HepG2 (cell line): Measurements from ENCODE around the gene SLC4A5. TPM values are rescaled to one million over a fixed set of nuclear protein-coding genes. Genes with fewer than 3 reads are reported as not detected.
A peak's percentile ranks its signal among the peaks of the same experiment; 100 is the strongest.

ENCODE experiments used
- HMG20B ChIP-seq: conservative IDR thresholded peaks from 2 replicates; pipeline ENCODE4 v1.6.1; 2016; ENCODE audit warnings: missing genetic modification reagents, missing compliant biosample characterization
- IKZF1 ChIP-seq: fragments of 450-650 bp; IDR thresholded peaks from 2 replicates; pipeline ENCODE4 v1.7.1; 2016
- KLF15 ChIP-seq: sonication (generic); formaldehyde crosslinking; IDR thresholded peaks from 2 replicates; pipeline ENCODE4 v1.8.1; 2023; ENCODE audit warnings: borderline replicate concordance, mild to moderate bottlenecking, inconsistent platforms, missing genetic modification reagents, mixed read lengths
- MED8 ChIP-seq: sonication (generic); formaldehyde crosslinking; IDR thresholded peaks from 2 replicates; pipeline ENCODE4 v1.8.1; 2023; ENCODE audit warnings: mild to moderate bottlenecking, missing genetic modification reagents; ENCODE audit not compliant: insufficient replicate concordance
- NFYB ChIP-seq: sonication (generic); formaldehyde crosslinking; IDR thresholded peaks from 2 replicates; pipeline ENCODE4 v1.4.0; 2020; ENCODE audit warnings: missing genetic modification reagents
- PAX8 ChIP-seq: sonication (generic); formaldehyde crosslinking; IDR thresholded peaks from 2 replicates; pipeline ENCODE4 v1.8.0; 2022; ENCODE audit warnings: mild to moderate bottlenecking, missing genetic modification reagents, borderline replicate concordance
- POLR2G ChIP-seq: fragments of 200-400 bp; formaldehyde crosslinking; IDR thresholded peaks from 2 replicates; pipeline ENCODE4 v1.6.1; 2018; ENCODE audit warnings: mild to moderate bottlenecking, low read depth, low read length, moderate library complexity
- SOX6 ChIP-seq, 2 experiments: fragments of 450-650 bp in 1 of 2; sonication (generic) in 1 of 2; formaldehyde crosslinking in 1 of 2; IDR thresholded peaks; 2 replicates each; pipeline versions ENCODE4 v1.4.0 to v1.6.1; 2017 to 2020; ENCODE audit warnings: antibody characterized with exemption in 1 of 2, mild to moderate bottlenecking in 1 of 2, missing genetic modification reagents in 1 of 2
- SSRP1 ChIP-seq: IDR thresholded peaks from 2 replicates; pipeline ENCODE4 v1.6.1; 2016; ENCODE audit warnings: control low read depth
- ZNF792 ChIP-seq: IDR thresholded peaks from 2 replicates; pipeline ENCODE4 v1.6.1; 2016
- polyA plus RNA-seq, 8 experiments: library from polyadenylated mRNA; depleted of rRNA in 3 of 8; stranded (reverse) in 7 of 8; unstranded in 1 of 8; fragments of >200 nt; fragmentation: Illumina TruSeq in 4 of 8; extraction: Trizol in 4 of 8; gene quantifications; 2 replicates each; pipeline versions ENCODE4 v1.2.1 to v1.2.3, GENCODE V29; 2011 to 2016; ENCODE audit warnings: low read depth in 4 of 8, missing spikeins in 1 of 8, mixed read lengths in 1 of 8; ENCODE audit not compliant: insufficient read depth in 1 of 8
- total RNA-seq, 5 experiments: library from RNA; depleted of rRNA; stranded (reverse); fragments of >200 nt; fragmentation: Illumina TruSeq; extraction: Trizol; gene quantifications; 2 replicates each; pipeline ENCODE4 v1.2.3, GENCODE V29; 2016; ENCODE audit warnings: low read depth in 1 of 5
- TF ChIP-seq, protein P1 (sequence below): sonication (generic); formaldehyde crosslinking; IDR thresholded peaks from 2 replicates; pipeline ENCODE4 v1.4.0; 2020; ENCODE audit warnings: low read depth, mild to moderate bottlenecking, missing genetic modification reagents
- TF ChIP-seq, protein P2 (sequence below): sonication (generic); formaldehyde crosslinking; IDR thresholded peaks from 2 replicates; pipeline ENCODE4 v1.5.1; 2020; ENCODE audit warnings: mild to moderate bottlenecking, moderate library complexity, missing genetic modification reagents
- TF ChIP-seq, protein P3 (sequence below), 2 experiments: fragments of 450-650 bp in 1 of 2; sonication (generic) in 1 of 2; formaldehyde crosslinking; IDR thresholded peaks; 2 replicates each; pipeline versions ENCODE4 v1.5.0 to v1.8.0; 2020 to 2022; ENCODE audit warnings: mild to moderate bottlenecking in 1 of 2, missing genetic modification reagents in 1 of 2
- TF ChIP-seq, protein P4 (sequence below): sonication (generic); formaldehyde crosslinking; IDR thresholded peaks from 2 replicates; pipeline ENCODE4 v1.4.0; 2020; ENCODE audit warnings: missing genetic modification reagents
- TF ChIP-seq, protein P5 (sequence below): sonication (generic); formaldehyde crosslinking; IDR thresholded peaks from 2 replicates; pipeline ENCODE4 v1.4.0; 2020; ENCODE audit warnings: missing genetic modification reagents
- TF ChIP-seq, protein P6 (sequence below): sonication (generic); formaldehyde crosslinking; IDR thresholded peaks from 2 replicates; pipeline ENCODE4 v1.5.1; 2020; ENCODE audit warnings: mild to moderate bottlenecking, missing genetic modification reagents, moderate library complexity
- TF ChIP-seq, protein P7 (sequence below): sonication (generic); formaldehyde crosslinking; conservative IDR thresholded peaks from 2 replicates; pipeline ENCODE4 v1.8.0; 2022; ENCODE audit warnings: mild to moderate bottlenecking, moderate library complexity, missing genetic modification reagents

The SLC4A5 gene
- total and polyA plus RNA-seq, 2 of the 13 experiments (the other 11 are each of a cell fraction or from before 2014, with no cell fraction given): 0.50 TPM; not detected in 1

DNA sequence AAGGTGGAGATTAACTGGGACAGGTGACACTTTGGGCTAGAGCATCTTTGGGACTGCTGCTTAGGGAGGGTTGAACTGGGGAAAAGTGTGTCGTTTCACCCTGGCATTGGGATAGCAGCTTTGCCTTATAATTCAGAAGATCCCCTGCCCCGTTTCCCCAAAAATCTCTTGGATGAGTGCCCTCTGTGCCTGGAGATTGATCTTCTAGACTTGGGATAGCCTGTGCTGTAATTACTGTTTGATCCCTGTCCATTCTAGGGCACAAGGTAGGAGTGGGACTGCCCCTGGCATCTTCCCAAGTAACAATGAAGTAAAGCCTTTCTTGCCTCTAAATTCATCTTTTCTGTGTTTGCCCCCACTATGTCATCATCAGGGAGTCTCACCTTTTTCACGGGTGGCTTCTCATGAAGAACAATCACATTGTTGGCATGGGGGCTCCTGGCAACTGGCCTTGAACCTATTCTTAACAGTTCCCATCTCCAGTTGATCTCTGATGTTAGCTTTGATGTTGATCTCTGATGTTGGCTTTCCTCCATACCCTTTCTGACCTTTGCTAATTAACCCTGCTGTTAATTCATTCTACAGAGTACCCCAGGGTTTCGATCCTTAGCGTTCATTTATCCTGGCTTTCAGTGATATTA lies 123.2 kb downstream of the SLC4A5 start (continued):
- TF ChIP-seq MED8 (CRISPR knock-in tag) (no peak), SOX6 (IDR thresholded peaks at IDR 0.05) (no peak), SOX6 (CRISPR knock-in tag; IDR thresholded peaks at IDR 0.05) (peak; percentile 60), ZNF792 (CRISPR knock-in tag) (no peak), HMG20B (CRISPR knock-in tag) (no peak), IKZF1 (no peak), SSRP1 (CRISPR knock-in tag) (no peak; the same call in 1 of the 2 replicates), PAX8 (CRISPR knock-in tag) (no peak), NFYB (CRISPR knock-in tag) (no peak), POLR2G (peak; percentile 29), KLF15 (CRISPR knock-in tag) (no peak)
- TF ChIP-seq, protein P1, sequence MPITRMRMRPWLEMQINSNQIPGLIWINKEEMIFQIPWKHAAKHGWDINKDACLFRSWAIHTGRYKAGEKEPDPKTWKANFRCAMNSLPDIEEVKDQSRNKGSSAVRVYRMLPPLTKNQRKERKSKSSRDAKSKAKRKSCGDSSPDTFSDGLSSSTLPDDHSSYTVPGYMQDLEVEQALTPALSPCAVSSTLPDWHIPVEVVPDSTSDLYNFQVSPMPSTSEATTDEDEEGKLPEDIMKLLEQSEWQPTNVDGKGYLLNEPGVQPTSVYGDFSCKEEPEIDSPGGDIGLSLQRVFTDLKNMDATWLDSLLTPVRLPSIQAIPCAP (CRISPR knock-in tag): no peak
- TF ChIP-seq, protein P2, sequence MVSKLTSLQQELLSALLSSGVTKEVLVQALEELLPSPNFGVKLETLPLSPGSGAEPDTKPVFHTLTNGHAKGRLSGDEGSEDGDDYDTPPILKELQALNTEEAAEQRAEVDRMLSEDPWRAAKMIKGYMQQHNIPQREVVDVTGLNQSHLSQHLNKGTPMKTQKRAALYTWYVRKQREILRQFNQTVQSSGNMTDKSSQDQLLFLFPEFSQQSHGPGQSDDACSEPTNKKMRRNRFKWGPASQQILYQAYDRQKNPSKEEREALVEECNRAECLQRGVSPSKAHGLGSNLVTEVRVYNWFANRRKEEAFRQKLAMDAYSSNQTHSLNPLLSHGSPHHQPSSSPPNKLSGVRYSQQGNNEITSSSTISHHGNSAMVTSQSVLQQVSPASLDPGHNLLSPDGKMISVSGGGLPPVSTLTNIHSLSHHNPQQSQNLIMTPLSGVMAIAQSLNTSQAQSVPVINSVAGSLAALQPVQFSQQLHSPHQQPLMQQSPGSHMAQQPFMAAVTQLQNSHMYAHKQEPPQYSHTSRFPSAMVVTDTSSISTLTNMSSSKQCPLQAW (CRISPR knock-in tag): no peak
- TF ChIP-seq, protein P3, sequence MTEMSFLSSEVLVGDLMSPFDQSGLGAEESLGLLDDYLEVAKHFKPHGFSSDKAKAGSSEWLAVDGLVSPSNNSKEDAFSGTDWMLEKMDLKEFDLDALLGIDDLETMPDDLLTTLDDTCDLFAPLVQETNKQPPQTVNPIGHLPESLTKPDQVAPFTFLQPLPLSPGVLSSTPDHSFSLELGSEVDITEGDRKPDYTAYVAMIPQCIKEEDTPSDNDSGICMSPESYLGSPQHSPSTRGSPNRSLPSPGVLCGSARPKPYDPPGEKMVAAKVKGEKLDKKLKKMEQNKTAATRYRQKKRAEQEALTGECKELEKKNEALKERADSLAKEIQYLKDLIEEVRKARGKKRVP (CRISPR knock-in tag; IDR thresholded peaks at IDR 0.05): no peak
- TF ChIP-seq, protein P4, sequence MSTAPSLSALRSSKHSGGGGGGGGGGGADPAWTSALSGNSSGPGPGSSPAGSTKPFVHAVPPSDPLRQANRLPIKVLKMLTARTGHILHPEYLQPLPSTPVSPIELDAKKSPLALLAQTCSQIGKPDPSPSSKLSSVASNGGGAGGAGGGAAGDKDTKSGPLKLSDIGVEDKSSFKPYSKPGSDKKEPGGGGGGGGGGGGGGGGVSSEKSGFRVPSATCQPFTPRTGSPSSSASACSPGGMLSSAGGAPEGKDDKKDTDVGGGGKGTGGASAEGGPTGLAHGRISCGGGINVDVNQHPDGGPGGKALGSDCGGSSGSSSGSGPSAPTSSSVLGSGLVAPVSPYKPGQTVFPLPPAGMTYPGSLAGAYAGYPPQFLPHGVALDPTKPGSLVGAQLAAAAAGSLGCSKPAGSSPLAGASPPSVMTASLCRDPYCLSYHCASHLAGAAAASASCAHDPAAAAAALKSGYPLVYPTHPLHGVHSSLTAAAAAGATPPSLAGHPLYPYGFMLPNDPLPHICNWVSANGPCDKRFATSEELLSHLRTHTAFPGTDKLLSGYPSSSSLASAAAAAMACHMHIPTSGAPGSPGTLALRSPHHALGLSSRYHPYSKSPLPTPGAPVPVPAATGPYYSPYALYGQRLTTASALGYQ (CRISPR knock-in tag): no peak
- TF ChIP-seq, protein P5, sequence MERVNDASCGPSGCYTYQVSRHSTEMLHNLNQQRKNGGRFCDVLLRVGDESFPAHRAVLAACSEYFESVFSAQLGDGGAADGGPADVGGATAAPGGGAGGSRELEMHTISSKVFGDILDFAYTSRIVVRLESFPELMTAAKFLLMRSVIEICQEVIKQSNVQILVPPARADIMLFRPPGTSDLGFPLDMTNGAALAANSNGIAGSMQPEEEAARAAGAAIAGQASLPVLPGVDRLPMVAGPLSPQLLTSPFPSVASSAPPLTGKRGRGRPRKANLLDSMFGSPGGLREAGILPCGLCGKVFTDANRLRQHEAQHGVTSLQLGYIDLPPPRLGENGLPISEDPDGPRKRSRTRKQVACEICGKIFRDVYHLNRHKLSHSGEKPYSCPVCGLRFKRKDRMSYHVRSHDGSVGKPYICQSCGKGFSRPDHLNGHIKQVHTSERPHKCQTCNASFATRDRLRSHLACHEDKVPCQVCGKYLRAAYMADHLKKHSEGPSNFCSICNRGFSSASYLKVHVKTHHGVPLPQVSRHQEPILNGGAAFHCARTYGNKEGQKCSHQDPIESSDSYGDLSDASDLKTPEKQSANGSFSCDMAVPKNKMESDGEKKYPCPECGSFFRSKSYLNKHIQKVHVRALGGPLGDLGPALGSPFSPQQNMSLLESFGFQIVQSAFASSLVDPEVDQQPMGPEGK (CRISPR knock-in tag): 0 out of 2 replicates have a peak, but pooled peaks have one; percentile 16
- TF ChIP-seq, protein P6, sequence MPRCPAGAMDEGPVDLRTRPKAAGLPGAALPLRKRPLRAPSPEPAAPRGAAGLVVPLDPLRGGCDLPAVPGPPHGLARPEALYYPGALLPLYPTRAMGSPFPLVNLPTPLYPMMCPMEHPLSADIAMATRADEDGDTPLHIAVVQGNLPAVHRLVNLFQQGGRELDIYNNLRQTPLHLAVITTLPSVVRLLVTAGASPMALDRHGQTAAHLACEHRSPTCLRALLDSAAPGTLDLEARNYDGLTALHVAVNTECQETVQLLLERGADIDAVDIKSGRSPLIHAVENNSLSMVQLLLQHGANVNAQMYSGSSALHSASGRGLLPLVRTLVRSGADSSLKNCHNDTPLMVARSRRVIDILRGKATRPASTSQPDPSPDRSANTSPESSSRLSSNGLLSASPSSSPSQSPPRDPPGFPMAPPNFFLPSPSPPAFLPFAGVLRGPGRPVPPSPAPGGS: no peak
- TF ChIP-seq, protein P7, sequence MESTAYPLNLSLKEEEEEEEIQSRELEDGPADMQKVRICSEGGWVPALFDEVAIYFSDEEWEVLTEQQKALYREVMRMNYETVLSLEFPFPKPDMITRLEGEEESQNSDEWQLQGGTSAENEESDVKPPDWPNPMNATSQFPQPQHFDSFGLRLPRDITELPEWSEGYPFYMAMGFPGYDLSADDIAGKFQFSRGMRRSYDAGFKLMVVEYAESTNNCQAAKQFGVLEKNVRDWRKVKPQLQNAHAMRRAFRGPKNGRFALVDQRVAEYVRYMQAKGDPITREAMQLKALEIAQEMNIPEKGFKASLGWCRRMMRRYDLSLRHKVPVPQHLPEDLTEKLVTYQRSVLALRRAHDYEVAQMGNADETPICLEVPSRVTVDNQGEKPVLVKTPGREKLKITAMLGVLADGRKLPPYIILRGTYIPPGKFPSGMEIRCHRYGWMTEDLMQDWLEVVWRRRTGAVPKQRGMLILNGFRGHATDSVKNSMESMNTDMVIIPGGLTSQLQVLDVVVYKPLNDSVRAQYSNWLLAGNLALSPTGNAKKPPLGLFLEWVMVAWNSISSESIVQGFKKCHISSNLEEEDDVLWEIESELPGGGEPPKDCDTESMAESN (CRISPR knock-in tag): no peak
